H1 (cell line): ENCODE results near the gene DBH. TPM values are rescaled to one million over a fixed set of nuclear protein-coding genes. Genes with fewer than 3 reads are reported as not detected.
A peak's percentile ranks its signal among the peaks of the same experiment; 100 is the strongest.

Experiments
- CTCF ChIA-PET: fragments of 300-600 bp; sonication (Branson Sonifier 250); formaldehyde crosslinking; loops from one replicate; lab custom pipeline; 2021; ENCODE audit not compliant: partially characterized antibody; lab: Charles Lee
- POLR2A ChIA-PET: fragments of 300-600 bp; sonication (Branson Sonifier 250); formaldehyde crosslinking; loops from one replicate; lab custom pipeline; 2021; ENCODE audit warnings: inconsistent platforms; ENCODE audit not compliant: partially characterized antibody; lab: Charles Lee
- DNase-seq, 2 experiments: peaks; one replicate each; pipeline versions ENCODE4 v3.0.0 to v3.0.0-alpha.2; 2010 to 2022; ENCODE audit warnings: low spot score in 2 of 2, low read depth in 1 of 2, mixed read lengths in 1 of 2
- FAIRE-seq: peaks from 2 replicates; lab custom pipeline; 2011; peaks lifted over from hg19 to GRCh38; lab: Jason Lieb, UNC
- H2AFZ ChIP-seq: 2 replicates; pipeline ENCODE4 v1.8.1; 2012; ENCODE audit warnings: low read length, inconsistent platforms
- H2AK5ac ChIP-seq: 2 replicates; pipeline ENCODE4 v1.6.1; 2013; ENCODE audit warnings: low read depth, low read length
- H2BK120ac ChIP-seq: replicated peaks from 2 replicates; pipeline ENCODE3; 2013; ENCODE audit warnings: low read depth, low read length, inconsistent platforms
- H2BK12ac ChIP-seq: 2 replicates; pipeline ENCODE4 v1.6.1; 2013; ENCODE audit warnings: low read depth, low read length
- H2BK15ac ChIP-seq: 2 replicates; pipeline ENCODE4 v1.6.1; 2013; ENCODE audit warnings: low read length
- H2BK20ac ChIP-seq: 2 replicates; pipeline ENCODE4 v1.6.1; 2013; ENCODE audit warnings: low read length
- H2BK5ac ChIP-seq: 2 replicates; pipeline ENCODE4 v1.6.1; 2013; ENCODE audit warnings: low read depth, low read length
- H3K14ac ChIP-seq: 2 replicates; pipeline ENCODE4 v1.6.1; 2013; ENCODE audit warnings: inconsistent platforms; ENCODE audit not compliant: insufficient read length
- H3K18ac ChIP-seq: 2 replicates; pipeline ENCODE4 v1.6.1; 2013; ENCODE audit warnings: low read length; ENCODE audit errors: extremely low read depth
- H3K23ac ChIP-seq: 2 replicates; pipeline ENCODE4 v1.6.1; 2013; ENCODE audit warnings: inconsistent platforms; ENCODE audit not compliant: insufficient read length
- H3K23me2 ChIP-seq: 2 replicates; pipeline ENCODE4 v1.6.1; 2013; ENCODE audit warnings: low read depth, low read length
- H3K27ac ChIP-seq: 2 replicates; pipeline ENCODE4 v1.6.1; 2011; ENCODE audit warnings: low read depth, low read length, inconsistent platforms
- H3K27me3 ChIP-seq, 4 experiments: replicated peaks in 1 of 4; 1 replicate in 1 of 4; 2 replicates in 3 of 4; pipeline versions ENCODE4 v1.6.1 to v1.8.1; 2011 to 2013; ENCODE audit warnings: low read length in 3 of 4, mild to moderate bottlenecking in 3 of 4, inconsistent platforms in 2 of 4, mixed read lengths in 2 of 4, moderate library complexity in 1 of 4; ENCODE audit not compliant: control insufficient read depth in 3 of 4, insufficient read depth in 3 of 4; ENCODE audit errors: extremely low read depth in 1 of 4
- H3K36me3 ChIP-seq, 4 experiments: 2 replicates each; pipeline versions ENCODE4 v1.6.1 to v1.8.1; 2011 to 2013; ENCODE audit warnings: mild to moderate bottlenecking in 4 of 4, low read length in 3 of 4, moderate library complexity in 2 of 4, control low read depth in 1 of 4, inconsistent platforms in 1 of 4; ENCODE audit not compliant: insufficient read depth in 4 of 4, control insufficient read depth in 2 of 4
- H3K4ac ChIP-seq: replicated peaks from 2 replicates; pipeline ENCODE3; 2013; ENCODE audit warnings: low read length, low read depth, mixed read lengths, inconsistent platforms; ENCODE audit not compliant: insufficient read length
- H3K4me1 ChIP-seq, 4 experiments: replicated peaks in 1 of 4; 1 replicate in 1 of 4; 2 replicates in 3 of 4; pipeline versions ENCODE4 v1.6.1 to v1.8.1; 2011 to 2013; ENCODE audit warnings: low read length in 3 of 4, inconsistent platforms in 2 of 4, mixed read lengths in 1 of 4; ENCODE audit not compliant: insufficient read depth in 4 of 4, control insufficient read depth in 3 of 4
- H3K4me2 ChIP-seq, 2 experiments: 2 replicates each; pipeline versions ENCODE4 v1.6.1 to v1.8.1; 2011 to 2013; ENCODE audit warnings: low read depth in 2 of 2, low read length in 2 of 2, control low read depth in 1 of 2, inconsistent platforms in 1 of 2, mild to moderate bottlenecking in 1 of 2; ENCODE audit not compliant: insufficient read depth in 1 of 2
- H3K4me3 ChIP-seq, 4 experiments: fragments of 200-600, 300-600 bp in 1 of 4; sonication (generic), shearing (Covaris generic), sonication (Bioruptor Twin) in 1 of 4; 2 replicates each; pipeline versions ENCODE4 v1.5.1 to v1.8.1; 2011 to 2016; ENCODE audit warnings: low read length in 4 of 4, low read depth in 3 of 4, control low read depth in 2 of 4, inconsistent platforms in 2 of 4, mild to moderate bottlenecking in 2 of 4, mixed read lengths in 1 of 4, moderate library complexity in 1 of 4; ENCODE audit not compliant: insufficient read depth in 2 of 4; ENCODE audit errors: extremely low read depth in 1 of 4
- H3K56ac ChIP-seq: replicated peaks from 2 replicates; pipeline ENCODE3; 2013; ENCODE audit warnings: low read depth, mild to moderate bottlenecking, mixed read lengths, low read length, inconsistent platforms; ENCODE audit not compliant: insufficient read length
- H3K79me1 ChIP-seq: 2 replicates; pipeline ENCODE4 v1.6.1; 2013; ENCODE audit warnings: low read depth, low read length, control low read depth
- H3K79me2 ChIP-seq, 2 experiments: 2 replicates each; pipeline versions ENCODE4 v1.6.1 to v1.8.1; 2012 to 2013; ENCODE audit warnings: low read length in 2 of 2, mild to moderate bottlenecking in 2 of 2, inconsistent platforms in 1 of 2; ENCODE audit not compliant: insufficient read depth in 2 of 2, control insufficient read depth in 1 of 2
- H3K9ac ChIP-seq, 4 experiments: replicated peaks in 1 of 4; 1 replicate in 1 of 4; 2 replicates in 3 of 4; pipeline versions ENCODE4 v1.6.1 to v1.8.1; 2011 to 2013; ENCODE audit warnings: low read depth in 3 of 4, low read length in 3 of 4, control low read depth in 2 of 4, mild to moderate bottlenecking in 2 of 4, moderate library complexity in 2 of 4, inconsistent platforms in 1 of 4; ENCODE audit errors: extremely low read depth in 1 of 4
- H3K9me3 ChIP-seq, 2 experiments: 2 replicates each; pipeline versions ENCODE4 v1.6.1 to v1.8.1; 2012 to 2013; ENCODE audit warnings: mild to moderate bottlenecking in 2 of 2, moderate library complexity in 2 of 2, control low read depth in 1 of 2, inconsistent platforms in 1 of 2, low read depth in 1 of 2, low read length in 1 of 2, mixed read lengths in 1 of 2; ENCODE audit not compliant: insufficient read depth in 2 of 2
- H4K20me1 ChIP-seq, 2 experiments: replicated peaks in 1 of 2; 2 replicates each; pipeline versions ENCODE3 to v1.8.1; 2011 to 2013; ENCODE audit warnings: inconsistent platforms in 2 of 2, low read length in 2 of 2, mild to moderate bottlenecking in 1 of 2; ENCODE audit not compliant: insufficient read depth in 2 of 2, control insufficient read depth in 1 of 2
- H4K5ac ChIP-seq: 2 replicates; pipeline ENCODE4 v1.6.1; 2013; ENCODE audit warnings: low read length, low read depth, mixed read lengths, inconsistent platforms; ENCODE audit not compliant: insufficient read length
- H4K8ac ChIP-seq: 2 replicates; pipeline ENCODE4 v1.8.0; 2013; ENCODE audit warnings: mild to moderate bottlenecking, moderate library complexity, low read length, inconsistent platforms; ENCODE audit not compliant: insufficient read depth; ENCODE audit errors: extremely low read depth
- H4K91ac ChIP-seq: replicated peaks from 2 replicates; pipeline ENCODE3; 2013; ENCODE audit warnings: low read length, mixed read lengths, inconsistent platforms; ENCODE audit not compliant: insufficient read length
- E2F6 ChIP-seq: IDR thresholded peaks from 2 replicates; pipeline ENCODE4 v1.6.1; 2012; ENCODE audit warnings: inconsistent platforms
- EGR1 ChIP-seq: IDR thresholded peaks from 2 replicates; pipeline ENCODE4 v1.6.1; 2011; ENCODE audit warnings: low read depth, low read length, borderline replicate concordance
- JUND ChIP-seq: IDR thresholded peaks from 2 replicates; pipeline ENCODE4 v1.6.1; 2011; ENCODE audit warnings: mild to moderate bottlenecking, improper control_type of control experiment, low read length
- KDM5A ChIP-seq: fragments of 200-600 bp; IDR thresholded peaks from 2 replicates; pipeline ENCODE4 v1.7.1; 2012; ENCODE audit warnings: mild to moderate bottlenecking, low read length, inconsistent platforms, mixed read lengths
- MAX ChIP-seq: IDR thresholded peaks from 2 replicates; pipeline ENCODE4 v1.6.1; 2012; ENCODE audit warnings: inconsistent platforms
- SP4 ChIP-seq: IDR thresholded peaks from 2 replicates; pipeline ENCODE4 v1.6.1; 2012; ENCODE audit warnings: low read length, inconsistent platforms
- SRF ChIP-seq: IDR thresholded peaks from 2 replicates; pipeline ENCODE4 v1.6.1; 2011; ENCODE audit warnings: mild to moderate bottlenecking, low read depth, low read length, moderate library complexity
- TAF1 ChIP-seq: IDR thresholded peaks from 2 replicates; pipeline ENCODE4 v1.6.1; 2011; ENCODE audit warnings: mild to moderate bottlenecking, low read depth, low read length
- WGBS, 2 experiments: shearing (Covaris generic) in 1 of 2; methylation state at CpG; one replicate each; pipeline versions ENCODE4 v1.1.6 to v1.1.7; 2013 to 2015; ENCODE audit warnings: low lambda C conversion rate in 2 of 2, mixed read lengths in 2 of 2, inconsistent platforms in 1 of 2, low coverage in 1 of 2, missing lambda C conversion rate in 1 of 2; ENCODE audit not compliant: insufficient replicate concordance in 2 of 2, insufficient coverage in 1 of 2, insufficient read length in 1 of 2; ENCODE audit errors: extremely low coverage in 1 of 2, missing lambda C conversion rate in 1 of 2; 5-methylcytosine and 5-hydroxymethylcytosine counted together
- polyA plus RNA-seq, 7 experiments: library from polyadenylated mRNA; depleted of rRNA in 3 of 7; stranded (reverse) in 5 of 7; unstranded in 2 of 7; fragments of >200 nt in 5 of 7; fragments of 200-250 nt in 2 of 7; gene quantifications; 1 replicate in 5 of 7; 2 replicates in 1 of 7; 4 replicates in 1 of 7; pipeline versions ENCODE4 v1.2.1 to v1.2.3, GENCODE V29; 2011 to 2013; ENCODE audit warnings: missing spikeins in 2 of 7, mixed read lengths in 2 of 7
- total RNA-seq: library from RNA; stranded (reverse); fragmentation: NEBNext Ultra II Directional; extraction: Animal tissue kit (Norgen Biotek cat#: 25700); gene quantifications from 2 replicates; pipeline ENCODE4 v1.2.1, GENCODE V29; 2021

DBH gene
- total and polyA plus RNA-seq, 2 of the 8 experiments (the other 6 are each of a cell fraction or from before 2014, with no cell fraction given), result 0.18 TPM; not detected in 1

- H2BK15ac ChIP-seq, result no peak overlapping the region
- FAIRE-seq (no peak), DNase-seq (no peak)
- peak overlapping the region in 1 of 2 experiments; percentile 22; a peak in 1 of 4 replicates for H3K4me2 ChIP-seq
- H3K9me3 ChIP-seq, result no peaks in the 10 kb centered on the region
- no peak overlapping the region for H4K5ac ChIP-seq
- no peaks in the 10 kb centered on the region for H4K20me1 ChIP-seq
- peak overlapping the region; percentile 60; the same call in 1 of the 2 replicates for H3K18ac ChIP-seq
- no peak overlapping the region for H3K27ac ChIP-seq
- H2BK5ac ChIP-seq, result peak overlapping the region; percentile 44; the same call in 1 of the 2 replicates
- peak overlapping the region; percentile 79; the same call in 1 of the 2 replicates for H4K8ac ChIP-seq
- H3K27me3 ChIP-seq, result no peaks in the 10 kb centered on the region; a peak in 2 of 7 replicates
- ChIA-PET CTCF (interaction anchor here (0.9 to 2.4 kb wide), 4 partner anchors 8 to 52 kb away, joined by 3 to 17 read pairs (median 4); no protein-coding TSS in a partner anchor), POLR2A (no interaction called here)
- no peak overlapping the region for H2AK5ac ChIP-seq
- peak overlapping the region; percentile 55 for H4K91ac ChIP-seq
- no peak for TF ChIP-seq KDM5A
- peak; percentile 70 for TF ChIP-seq MAX
- no peak for TF ChIP-seq TAF1
- TF ChIP-seq E2F6, result peak; percentile 81
- no peak for TF ChIP-seq JUND
- no peak for TF ChIP-seq EGR1
- no peak for TF ChIP-seq SRF
- TF ChIP-seq SP4, result no peak
- no peak overlapping the region for H2AFZ ChIP-seq
- 85% methylated on average over 24 of the region's 39 CpGs; no CpG with 5 or more reads in 1 of the 2 experiments for WGBS, 2 experiments
- H3K36me3 ChIP-seq, result no peaks in the 10 kb centered on the region
- no peaks in the 10 kb centered on the region for H3K79me2 ChIP-seq
- H3K79me1 ChIP-seq, result no peaks in the 10 kb centered on the region
- H2BK12ac ChIP-seq, result no peak overlapping the region
- H3K23me2 ChIP-seq, result no peaks in the 10 kb centered on the region
- peaks cover 0 to 13% (median 10%) of the 10 kb centered on the region in 4 experiments; a peak in 5 of 7 replicates for H3K4me1 ChIP-seq
- no peak overlapping the region for H3K4ac ChIP-seq
- H3K14ac ChIP-seq, result peak overlapping the region; percentile 90
- H2BK120ac ChIP-seq, result no peak overlapping the region
- no peak overlapping the region for H3K56ac ChIP-seq
- no peak overlapping the region for H3K23ac ChIP-seq
- H2BK20ac ChIP-seq, result no peak overlapping the region
- no peak overlapping the region for H3K4me3 ChIP-seq
- H3K9ac ChIP-seq, result no peak overlapping the region; a peak in 1 of 7 replicates
Measured at GRCh38 chr9:133702798-133703590, 66.8 kb downstream of the DBH start.
